Measurements from ENCODE around the gene ALPK3.
A peak's percentile ranks its signal among the peaks of the same experiment; 100 is the strongest.
"Not testable (repeated sequence)": the region's sequence is repeated elsewhere in the genome, so short reads cannot be mapped to it uniquely, and the experiment has no call there.

ALPK3 gene

DNA sequence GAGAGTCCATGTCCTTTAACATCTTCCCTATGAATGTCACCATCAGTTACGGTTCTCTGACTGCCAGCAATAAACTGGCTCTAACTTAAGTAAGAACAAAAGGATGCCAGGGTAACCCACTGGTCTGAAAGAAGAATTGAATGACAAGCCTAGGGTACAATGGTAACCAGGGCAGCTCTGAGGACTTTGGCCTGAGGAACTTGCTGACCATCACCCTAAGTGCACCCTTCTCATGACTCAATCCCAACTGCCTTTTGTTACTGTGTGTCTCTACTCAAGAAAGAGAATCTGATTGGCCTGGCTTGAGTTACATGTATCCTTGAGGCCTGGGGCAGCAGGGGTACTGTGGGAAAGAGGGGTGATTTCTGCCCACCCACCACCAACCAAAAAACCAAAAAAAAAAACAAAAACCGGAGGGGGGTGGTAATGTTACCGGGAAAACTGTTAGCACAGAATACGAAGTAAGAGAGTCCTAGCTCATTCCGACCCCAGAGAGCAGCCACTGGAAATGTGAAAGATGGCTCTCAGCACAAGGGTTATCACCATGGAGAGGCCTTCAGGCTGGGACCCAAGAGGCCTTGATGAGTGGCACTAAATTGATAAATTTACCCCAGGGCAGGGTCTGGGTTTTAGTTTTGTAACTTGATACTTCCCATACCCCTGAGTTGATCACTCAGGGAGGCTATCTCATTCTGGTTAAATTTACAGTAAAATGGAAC lies 58.0 kb downstream of the ALPK3 start:
- DNase-seq (ENCODE audit: low read depth): no peak

DNA sequence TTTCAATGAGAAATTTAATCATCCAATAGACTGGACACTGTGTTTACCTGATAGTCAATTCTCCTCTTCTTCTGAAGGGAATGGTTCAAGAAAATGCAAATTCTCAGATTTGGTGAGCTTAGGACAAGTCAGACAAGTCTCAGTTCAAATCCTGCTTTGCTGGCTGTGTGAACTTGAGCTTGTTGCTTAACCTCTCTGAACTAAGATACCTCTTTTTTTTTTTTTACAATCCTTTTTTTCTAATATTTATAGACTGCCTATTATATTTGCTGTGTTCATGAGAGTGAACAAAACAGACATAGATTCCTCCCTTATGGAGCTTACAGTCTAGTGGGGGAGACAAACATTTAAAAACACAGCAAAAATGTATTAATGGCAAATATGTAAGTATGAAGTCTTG lies 59.1 kb downstream of the ALPK3 start:
- DNase-seq (ENCODE audit: low read depth): no peak

DNA sequence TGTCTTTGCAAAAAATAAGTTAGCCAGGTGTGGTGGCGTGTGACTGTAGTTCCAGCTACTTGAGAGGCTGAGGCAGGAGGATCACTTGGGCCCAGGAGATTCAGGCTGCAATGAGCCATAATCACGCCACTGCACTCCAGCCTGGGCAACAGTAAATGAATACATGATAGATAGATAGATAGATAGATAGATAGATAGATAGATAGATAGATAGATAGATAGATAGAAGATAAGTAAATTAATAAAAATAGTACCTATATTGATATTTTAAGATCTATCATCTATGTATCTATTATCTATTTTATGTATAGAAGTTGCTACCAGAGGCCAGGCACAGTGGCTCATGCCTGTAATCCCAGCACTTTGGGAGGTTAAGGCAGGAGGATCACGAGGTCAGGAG lies 60.5 kb downstream of the ALPK3 start:
- not testable (repeated sequence) for DNase-seq (ENCODE audit: low read depth)

- DNase-seq (ENCODE audit: low read depth): peak; percentile 55
Observed at GRCh38 chr15:84878504-84878903, 61.3 kb downstream of the ALPK3 start.

DNA sequence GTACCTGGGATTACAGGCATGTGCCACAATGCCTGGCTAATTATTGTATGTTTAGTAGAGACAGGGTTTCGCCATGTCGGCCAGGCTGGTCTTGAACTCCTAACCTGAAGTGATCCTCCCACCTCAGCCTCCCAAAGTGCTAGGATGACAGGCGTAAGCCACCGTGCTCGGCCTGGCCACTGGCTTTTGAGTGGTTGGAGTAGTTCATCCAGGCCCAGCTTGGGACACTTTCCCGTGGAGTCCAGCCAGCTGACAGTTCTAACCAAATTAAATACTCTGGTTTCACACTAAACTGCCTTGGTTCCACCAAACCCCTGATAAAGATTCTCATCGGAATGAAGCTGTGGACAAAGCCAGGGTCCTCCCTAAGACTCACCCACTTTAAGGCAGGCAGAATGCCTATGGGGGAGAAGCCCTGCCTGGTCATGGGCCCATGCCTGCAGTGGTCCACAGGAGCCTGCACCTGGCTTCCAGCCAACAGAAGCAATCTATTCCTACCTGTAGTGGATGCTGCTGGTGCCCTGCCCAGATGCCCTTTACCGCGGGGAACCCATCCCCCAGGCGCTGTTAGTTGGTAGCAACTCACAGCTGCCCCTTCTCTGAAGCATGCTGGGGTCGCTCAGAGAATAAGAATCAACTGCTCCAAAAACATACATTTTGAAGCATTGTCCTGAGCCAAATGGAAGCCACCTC lies 62.1 kb downstream of the ALPK3 start:
- DNase-seq (ENCODE audit: low read depth): no peak

DNA sequence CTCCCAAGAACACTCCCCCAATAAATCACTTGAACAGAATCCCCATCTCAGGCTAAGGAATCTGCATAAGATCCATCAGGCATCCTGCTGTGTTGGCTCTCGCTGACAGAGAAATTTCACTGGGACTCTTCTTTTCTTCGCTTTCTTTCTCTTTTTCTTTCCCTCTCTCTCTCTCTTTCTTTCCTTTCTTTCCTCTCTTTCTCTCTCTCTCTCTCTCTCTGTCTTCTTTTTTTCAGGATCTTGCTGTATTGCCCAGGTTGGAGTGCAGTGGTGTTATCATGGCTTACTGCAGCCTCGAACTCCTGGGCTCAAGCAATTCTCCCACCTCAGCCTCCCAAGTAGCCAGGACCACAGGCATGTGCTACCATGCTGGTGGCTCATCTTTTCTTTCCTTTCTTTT lies 62.9 kb downstream of the ALPK3 start:
- DNase-seq (ENCODE audit: low read depth): no peak

GRCh38 chr15:84880822-84881519 lies 63.8 kb downstream of the ALPK3 start:
- DNase-seq (ENCODE audit: low read depth): no peak

DNA sequence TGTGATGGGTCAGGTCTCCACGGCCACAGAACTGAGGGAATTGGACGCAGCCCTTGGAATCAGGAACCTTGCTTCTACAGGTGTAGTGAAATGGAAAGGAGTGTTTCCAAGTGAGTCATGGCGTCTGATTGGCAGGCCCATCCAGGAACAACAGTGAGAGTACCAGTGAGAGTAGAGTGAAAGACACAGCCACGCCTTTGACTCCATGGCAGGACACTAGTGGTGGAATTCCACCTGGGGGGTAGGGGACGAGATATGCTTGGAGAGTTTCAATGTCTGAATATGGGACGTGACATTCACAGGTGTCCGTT lies 64.3 kb downstream of the ALPK3 start:
- no peak for DNase-seq (ENCODE audit: low read depth)

DNA sequence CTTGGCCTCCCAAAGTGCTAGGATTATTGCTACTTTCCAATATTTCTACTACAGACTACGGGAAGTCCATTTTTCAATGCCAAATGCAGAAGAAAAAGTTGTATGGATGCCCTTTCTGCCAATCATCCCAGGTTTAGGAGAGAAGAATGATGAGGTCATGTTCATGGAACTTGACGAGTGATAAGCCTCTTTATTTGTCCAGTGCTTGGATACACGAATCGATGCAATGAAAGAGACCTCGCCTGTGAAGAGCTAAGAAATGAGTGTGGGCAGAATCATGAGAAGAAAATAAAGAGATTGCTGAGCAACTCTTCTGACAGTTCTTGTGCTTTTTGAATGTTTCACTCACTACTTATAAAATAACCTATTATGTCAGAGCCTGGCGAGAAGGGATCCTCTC lies 66.3 kb downstream of the ALPK3 start:
- DNase-seq (ENCODE audit: low read depth): no peak

- no peak for DNase-seq (ENCODE audit: low read depth)
Observed at GRCh38 chr15:84883916-84884781, 67.0 kb downstream of the ALPK3 start, which contains the start of gene SLC28A1. SLC28A1 (plus strand) TSS chr15:84884662; CDS start chr15:84887761, 3,099 bp downstream.

DNA sequence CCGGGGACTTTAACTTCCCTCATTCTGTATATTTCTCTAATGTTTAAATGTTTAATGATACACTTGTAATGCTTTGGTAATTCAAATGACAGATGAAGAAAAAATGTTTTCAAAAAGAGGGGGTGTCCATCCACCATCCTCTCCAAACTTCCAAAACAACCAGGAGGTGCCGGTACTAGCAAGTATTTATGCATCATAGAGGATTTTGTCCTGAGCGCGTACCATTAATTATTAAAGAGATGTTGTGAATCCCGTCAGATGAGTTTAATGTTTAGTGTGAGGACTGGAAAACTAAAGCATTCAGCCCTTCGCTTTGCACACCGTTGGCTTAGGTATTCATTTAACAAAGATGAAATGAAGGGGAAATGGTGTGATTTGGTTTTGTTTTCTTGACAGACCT lies 68.6 kb downstream of the ALPK3 start:
- DNase-seq (ENCODE audit: low read depth): no peak

- DNase-seq (ENCODE audit: low read depth): no peak
Observed at GRCh38 chr15:84886211-84886983, 69.2 kb downstream of the ALPK3 start.

DNA sequence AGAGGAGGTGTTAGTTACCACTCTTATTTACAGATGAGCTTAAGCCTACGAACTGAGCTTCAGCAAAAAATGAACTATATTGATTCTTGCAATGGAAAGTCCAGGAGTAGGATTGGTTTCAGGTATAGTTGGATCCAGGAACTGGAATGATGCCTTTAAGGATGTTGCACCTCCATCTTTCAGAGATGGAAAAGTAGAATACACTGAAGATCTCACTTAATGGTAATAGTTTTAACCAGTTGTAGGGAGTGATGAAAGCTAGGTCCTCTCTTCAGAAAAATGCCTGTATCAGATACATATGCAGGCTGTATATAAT lies 69.8 kb downstream of the ALPK3 start:
- no peak for DNase-seq (ENCODE audit: low read depth)

- DNase-seq (ENCODE audit: low read depth): no peak
Observed at GRCh38 chr15:84887938-84888337, 70.8 kb downstream of the ALPK3 start.

DNA sequence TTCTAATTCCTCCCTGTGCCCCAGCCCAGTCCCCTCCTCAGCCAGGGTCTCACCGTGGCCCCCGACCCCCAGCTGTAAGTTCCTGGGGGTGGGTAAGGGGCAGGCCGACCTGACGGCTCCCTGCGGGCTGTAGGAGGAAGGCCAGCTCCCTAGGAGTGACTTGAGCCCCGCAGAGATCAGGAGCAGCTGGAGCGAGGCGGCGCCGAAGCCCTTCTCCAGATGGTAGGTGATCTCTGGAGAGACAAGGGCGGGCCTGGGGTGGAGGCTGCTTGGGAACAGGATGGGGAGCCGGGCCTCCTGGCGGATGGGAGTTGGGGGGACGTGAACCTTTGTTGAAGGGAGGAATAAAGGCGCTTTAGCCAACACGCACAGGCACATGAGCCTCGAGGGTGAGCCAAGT lies 71.5 kb downstream of the ALPK3 start:
- DNase-seq (ENCODE audit: low read depth): no peak

GRCh38 chr15:84889313-84889990 lies 72.3 kb downstream of the ALPK3 start:
- DNase-seq (ENCODE audit: low read depth): no peak

DNA sequence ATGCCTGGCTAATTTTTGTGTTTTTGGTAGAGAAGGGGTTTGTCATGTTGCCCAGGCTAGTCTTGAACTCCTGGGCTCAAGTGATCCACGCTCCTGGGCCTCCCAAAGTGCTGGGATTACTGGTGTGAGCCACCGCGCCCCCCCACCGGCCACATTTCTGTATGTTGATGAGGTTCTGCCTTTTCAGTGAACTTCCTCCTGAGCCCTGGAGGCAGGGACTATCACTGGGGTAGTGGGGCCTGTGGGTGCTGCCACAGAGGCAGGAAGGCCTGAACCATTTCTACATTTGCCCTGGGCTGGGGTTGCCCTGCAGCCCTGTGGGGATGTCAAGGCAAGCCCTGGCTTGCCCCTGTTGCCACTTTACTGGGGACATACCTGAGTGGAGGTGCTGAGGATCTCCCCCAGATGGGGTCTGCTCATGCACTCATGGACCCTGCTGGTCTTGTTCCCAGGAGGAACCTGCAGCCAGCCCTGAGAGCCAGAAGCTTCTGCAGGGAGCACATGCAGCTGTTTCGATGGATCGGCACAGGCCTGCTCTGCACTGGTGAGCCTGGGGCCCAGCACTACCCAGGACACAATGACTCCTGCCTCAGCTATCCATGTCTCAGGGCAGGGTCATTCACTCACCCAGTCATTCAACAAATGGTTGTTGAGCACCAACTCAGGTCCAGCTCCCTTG lies 73.0 kb downstream of the ALPK3 start:
- no peak for DNase-seq (ENCODE audit: low read depth)

DNA sequence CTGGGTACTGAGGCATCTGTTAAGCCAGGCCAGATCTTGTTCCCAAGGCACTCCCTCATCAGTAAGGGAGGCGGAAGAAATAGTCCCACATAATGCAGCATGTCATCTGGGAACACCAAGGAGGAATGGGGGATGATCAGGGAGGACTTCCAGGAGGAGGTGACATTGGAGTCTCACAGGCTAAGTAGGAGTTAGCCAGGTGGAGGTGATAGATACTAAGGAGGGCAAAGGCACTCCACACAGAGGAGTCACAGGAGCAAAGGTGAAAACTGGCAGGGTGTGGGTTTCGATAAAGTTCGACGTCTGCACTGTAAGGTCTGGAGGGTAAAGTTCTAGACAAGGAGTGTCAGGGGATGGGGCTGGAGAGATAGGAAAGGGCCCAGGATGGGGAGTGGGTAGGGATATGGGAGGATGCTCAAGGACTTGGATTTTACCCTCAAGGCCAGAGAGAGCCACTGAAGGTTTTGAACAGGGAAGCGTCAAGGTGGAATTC lies 73.6 kb downstream of the ALPK3 start:
- DNase-seq (ENCODE audit: low read depth): no peak

- DNase-seq (ENCODE audit: low read depth): no peak
Observed at GRCh38 chr15:84891339-84891738, 74.2 kb downstream of the ALPK3 start.

DNA sequence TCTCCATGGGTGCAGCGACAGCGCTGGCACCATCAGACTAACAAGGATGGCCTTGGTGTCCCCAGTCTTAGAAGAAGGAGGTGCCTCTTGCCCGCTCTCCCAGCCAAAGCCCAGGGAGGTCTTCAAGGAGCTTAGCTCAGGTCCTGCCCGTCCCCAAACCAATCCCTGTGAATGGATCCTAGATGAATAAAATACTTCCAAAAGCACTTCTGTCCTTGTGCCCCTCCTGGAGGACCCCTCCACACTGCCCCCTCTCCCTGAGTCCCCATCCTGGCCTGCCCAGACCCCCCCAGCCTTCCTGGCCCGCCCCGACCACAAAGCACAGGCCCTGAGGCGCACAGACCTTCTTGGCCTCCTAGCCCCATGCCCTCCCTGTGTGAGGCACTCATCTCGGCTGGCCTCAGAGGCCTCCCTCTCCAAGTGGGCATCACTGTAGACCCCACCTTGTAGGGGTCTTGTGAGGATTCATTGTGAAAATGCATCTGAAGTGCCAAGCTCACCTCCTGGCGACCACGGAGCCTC lies 75.7 kb downstream of the ALPK3 start:
- DNase-seq (ENCODE audit: low read depth): no peak
